GM21515 (cell line): ENCODE data around the gene YIPF4.
"Not testable (repeated sequence)": the region's sequence is repeated elsewhere in the genome, so short reads cannot be mapped to it uniquely, and the experiment has no call there.

ENCODE experiments used
- ATAC-seq: cut with Tn5 transposase; IDR thresholded peaks from one replicate; pipeline ENCODE4 v1.9.1; 2021; ENCODE audit not compliant: unreplicated experiment

The YIPF4 gene

GRCh38 chr2:32289165-32289999 lies 11.7 kb downstream of the YIPF4 start:
- no peak for ATAC-seq

- no peak for ATAC-seq
Observed at GRCh38 chr2:32290000-32290339, 12.3 kb downstream of the YIPF4 start.

DNA sequence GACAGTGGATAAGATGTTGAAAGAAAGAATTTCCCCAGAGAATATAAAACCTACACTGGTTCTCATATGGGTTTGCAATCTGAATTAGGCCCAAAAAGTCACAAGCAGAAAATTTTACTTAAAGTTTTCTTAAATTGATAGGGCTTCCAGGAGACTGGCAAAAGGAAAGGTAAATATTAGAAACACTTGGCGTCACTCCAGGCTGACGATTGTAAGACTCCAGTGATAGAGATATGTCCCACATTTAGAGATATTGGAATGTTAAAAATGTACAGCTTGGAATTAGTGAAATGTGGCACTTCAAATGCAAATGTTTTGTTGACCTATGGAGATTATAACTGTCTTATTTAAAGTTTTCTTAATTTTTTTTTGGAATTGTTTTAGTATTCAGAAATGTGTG lies 14.0 kb downstream of the YIPF4 start:
- ATAC-seq, result no peak

- not testable (repeated sequence) for ATAC-seq
Observed at GRCh38 chr2:32293493-32293892, 15.8 kb downstream of the YIPF4 start.

GRCh38 chr2:32293966-32294562 lies 16.4 kb downstream of the YIPF4 start:
- ATAC-seq, result not testable (repeated sequence)

GRCh38 chr2:32310577-32310976 lies 32.9 kb downstream of the YIPF4 start:
- ATAC-seq, result no peak

- ATAC-seq, result no peak
Observed at GRCh38 chr2:32314886-32315285, 37.2 kb downstream of the YIPF4 start.

DNA sequence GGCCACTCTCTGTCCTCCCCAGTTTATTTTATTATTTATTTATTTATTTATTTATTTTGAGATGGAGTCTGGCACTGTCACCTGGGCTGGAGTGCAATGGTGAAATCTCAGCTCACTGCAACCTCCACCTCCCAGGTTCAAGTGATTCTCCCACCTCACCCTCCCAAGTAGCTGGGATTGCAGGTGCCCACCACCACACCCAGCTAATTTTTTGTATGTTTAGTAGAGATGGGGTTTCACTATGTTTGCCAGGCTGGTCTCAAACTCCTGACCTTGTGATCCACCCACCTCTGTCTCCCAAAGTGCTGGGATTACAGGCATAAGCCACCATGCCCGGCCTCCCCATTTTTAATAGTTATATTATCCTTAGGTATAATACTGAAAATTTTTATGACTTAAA lies 51.0 kb downstream of the YIPF4 start:
- ATAC-seq, result not testable (repeated sequence)

DNA sequence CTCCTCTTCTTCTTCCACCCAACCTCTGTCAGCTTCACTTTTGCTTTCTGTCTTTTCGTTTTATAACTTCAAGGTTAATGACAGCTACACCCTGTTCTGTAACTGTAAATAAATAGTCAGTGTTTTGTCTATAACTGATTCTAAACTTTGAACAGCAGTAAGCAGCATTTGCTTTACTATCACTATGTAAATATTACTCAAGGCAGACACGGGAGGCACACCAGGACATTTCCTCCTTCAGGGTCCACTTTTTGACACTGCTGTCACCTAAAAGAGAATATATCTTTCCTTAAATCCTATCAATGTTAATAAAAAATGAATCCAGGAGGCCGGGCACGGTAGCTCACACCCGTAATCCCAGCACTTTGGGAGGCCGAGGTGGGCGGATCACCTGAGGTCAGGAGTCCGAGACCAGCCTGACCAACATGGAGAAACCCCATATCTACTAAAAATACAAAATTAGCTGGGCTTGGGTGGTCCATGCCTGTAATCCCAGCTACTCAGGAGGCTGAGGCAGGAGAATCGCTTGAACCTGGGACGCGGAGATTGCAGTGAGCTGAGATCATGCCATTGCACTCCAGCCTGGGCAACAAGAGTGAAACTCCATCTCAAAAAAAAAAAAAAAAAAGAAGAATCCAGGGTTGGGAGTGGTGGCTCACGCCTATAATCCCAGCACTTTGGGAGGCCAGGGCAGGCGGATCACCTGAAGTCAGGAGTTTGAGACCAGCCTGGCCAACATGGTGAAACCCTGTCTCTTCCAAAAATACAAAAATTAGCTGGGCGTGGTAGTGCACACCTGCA lies 51.7 kb downstream of the YIPF4 start:
- not testable (repeated sequence) for ATAC-seq

DNA sequence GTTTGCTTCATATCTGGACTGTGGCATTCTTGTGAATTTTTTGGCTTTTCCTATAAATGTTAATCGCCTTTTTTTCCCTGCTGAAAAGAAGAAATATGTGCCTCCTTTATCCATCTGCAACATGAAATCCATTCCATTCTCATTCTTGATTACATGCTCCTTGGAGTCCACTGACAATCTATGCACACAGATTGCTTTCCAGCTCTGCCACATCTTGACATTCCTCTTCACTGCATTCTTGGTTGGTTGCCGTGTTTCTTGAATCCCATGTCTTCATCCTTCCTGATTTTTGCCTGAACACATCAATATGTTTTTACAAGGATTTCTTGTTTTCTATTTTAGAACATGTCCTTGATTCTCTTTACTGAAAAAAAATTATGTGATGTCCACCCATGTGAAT lies 52.4 kb downstream of the YIPF4 start:
- no peak for ATAC-seq

GRCh38 chr2:32342801-32343200 lies 65.1 kb downstream of the YIPF4 start:
- ATAC-seq, result no peak

- not testable (repeated sequence) for ATAC-seq
Observed at GRCh38 chr2:32350797-32351196, 73.1 kb downstream of the YIPF4 start.

- ATAC-seq, result no peak
Observed at GRCh38 chr2:32355976-32356680, 78.4 kb downstream of the YIPF4 start.

DNA sequence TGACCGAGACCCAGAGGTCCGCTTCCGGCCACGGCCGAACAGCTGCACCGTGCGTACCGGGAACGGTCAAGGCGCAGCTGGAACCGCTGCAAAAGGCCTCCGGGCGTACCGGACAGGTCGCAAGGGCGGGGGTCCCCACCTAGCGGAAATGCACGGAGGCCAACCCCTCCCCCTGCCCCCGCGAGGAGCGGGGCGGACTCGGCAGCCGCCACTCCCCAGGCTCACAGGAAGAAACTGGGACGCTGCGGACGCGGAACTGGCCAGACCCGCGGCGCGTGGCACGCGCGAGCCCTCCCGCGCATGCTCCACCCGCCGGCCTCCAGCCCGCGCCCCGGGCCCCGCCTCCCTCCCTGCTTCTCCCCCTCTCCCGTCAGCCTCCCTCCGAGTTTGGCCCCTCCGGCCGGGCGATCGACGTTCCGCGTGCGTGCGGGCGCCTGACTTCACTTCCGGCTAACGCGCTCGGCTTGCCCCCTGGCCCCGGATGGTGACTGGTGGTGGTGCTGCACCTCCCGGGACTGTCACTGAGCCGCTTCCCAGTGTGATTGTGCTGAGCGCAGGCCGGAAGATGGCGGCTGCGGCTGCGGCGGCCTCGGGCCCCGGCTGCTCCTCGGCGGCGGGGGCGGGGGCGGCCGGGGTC lies 79.1 kb downstream of the YIPF4 start, which contains the start of gene BIRC6:
BIRC6 (plus strand) TSS at position 343 of the 637 bp plus-strand sequence; CDS start at position 482, 139 bp downstream.
- ATAC-seq, result peak; percentile 91

- peak; percentile 10 for ATAC-seq
Observed at GRCh38 chr2:32357318-32358110, 79.8 kb downstream of the YIPF4 start.

DNA sequence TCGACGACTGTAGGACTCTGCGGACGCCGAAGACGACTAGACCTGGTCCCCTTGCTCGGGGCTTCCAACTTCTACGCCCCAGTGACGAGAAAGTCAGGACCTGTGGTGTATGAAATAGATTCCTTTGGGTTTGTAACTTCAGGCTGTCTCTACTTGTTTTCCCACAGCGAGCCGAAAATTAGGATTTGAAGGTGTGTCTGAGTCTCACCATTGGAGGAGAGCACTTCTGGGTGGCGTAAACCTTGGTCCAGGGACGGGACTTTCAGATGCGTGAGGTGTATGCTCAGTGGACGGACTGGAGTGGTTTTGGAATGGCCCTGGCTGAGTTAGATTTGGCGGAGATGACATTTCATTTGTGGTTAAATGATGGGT lies 80.4 kb downstream of the YIPF4 start:
- no peak for ATAC-seq

DNA sequence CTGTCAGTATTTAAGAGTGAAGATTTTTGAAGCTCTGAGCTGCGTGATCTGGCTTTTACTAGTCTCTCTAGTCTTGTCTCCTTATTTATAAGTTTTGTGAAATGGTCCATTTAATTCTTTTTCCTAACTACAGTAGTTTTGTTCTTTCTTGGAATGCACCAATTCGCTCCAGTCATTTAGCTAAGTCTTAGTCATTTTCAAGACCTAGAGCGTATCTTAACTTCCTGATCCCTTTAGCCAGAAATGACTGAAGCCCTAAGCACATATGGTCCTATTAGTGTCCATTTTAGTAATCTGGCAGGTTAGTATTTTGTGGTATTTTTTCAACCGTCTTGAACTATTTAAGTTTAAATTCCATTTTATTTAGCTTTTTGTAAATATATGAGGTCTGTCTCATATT lies 82.7 kb downstream of the YIPF4 start:
- no peak for ATAC-seq

- ATAC-seq, result not testable (repeated sequence)
Observed at GRCh38 chr2:32362997-32363396, 85.3 kb downstream of the YIPF4 start.

- ATAC-seq, result no peak
Observed at GRCh38 chr2:32363597-32363996, 85.9 kb downstream of the YIPF4 start.

- ATAC-seq, result not testable (repeated sequence)
Observed at GRCh38 chr2:32364290-32364689, 86.6 kb downstream of the YIPF4 start.
